ENCODE results near the gene CMC2.

- TF ChIP-seq REST (IDR thresholded peaks at IDR 0.05; ENCODE audit: insufficient replicate concordance, low read depth) = no peak
- TF ChIP-seq CTCF (IDR thresholded peaks at IDR 0.05; ENCODE audit: insufficient read depth, low read length) = no peak
- TF ChIP-seq POLR2AphosphoS5 (IDR thresholded peaks at IDR 0.05; ENCODE audit: low read depth) = no peak
These were observed 13.9 kb downstream of the CMC2 start for GRCh38 chr16:80992676-80993293.
